ENCODE measurements around the gene SMNDC1. TPM values are rescaled to one million over a fixed set of nuclear protein-coding genes. Genes with fewer than 3 reads are reported as not detected.

SMNDC1 gene
- total RNA-seq, 4 donors from 2014 or later = 15.8 to 24.6 (median 18.2) TPM

- TF ChIP-seq CTCF (IDR thresholded peaks at IDR 0.05; ENCODE audit: low read depth) = no peak
Measured at GRCh38 chr10:110273474-110273873, 31.2 kb downstream of the SMNDC1 start.

GRCh38 chr10:110269374-110270318, 35.1 kb downstream of the SMNDC1 start:
- TF ChIP-seq CTCF (IDR thresholded peaks at IDR 0.05; ENCODE audit: low read depth) = no peak

GRCh38 chr10:110268971-110269370, 35.7 kb downstream of the SMNDC1 start:
- no peak for TF ChIP-seq CTCF (IDR thresholded peaks at IDR 0.05; ENCODE audit: low read depth)

GRCh38 chr10:110268442-110268841, 36.3 kb downstream of the SMNDC1 start:
- no peak for TF ChIP-seq CTCF (IDR thresholded peaks at IDR 0.05; ENCODE audit: low read depth)

GRCh38 chr10:110267276-110267675, 37.4 kb downstream of the SMNDC1 start:
- TF ChIP-seq CTCF (IDR thresholded peaks at IDR 0.05; ENCODE audit: low read depth) = no peak

GRCh38 chr10:110265573-110266193, 39.0 kb downstream of the SMNDC1 start:
- no peak for TF ChIP-seq CTCF (IDR thresholded peaks at IDR 0.05; ENCODE audit: low read depth)

- TF ChIP-seq CTCF (IDR thresholded peaks at IDR 0.05; ENCODE audit: low read depth) = no peak
Measured at GRCh38 chr10:110263164-110263563, 41.6 kb downstream of the SMNDC1 start.

Measured in subcutaneous adipose tissue (tissue), 4 donors.